Tibial nerve (tissue), 4 donors: ENCODE results near the gene IL1R1.

ENCODE experiments used
- EP300 ChIP-seq, 2 donors: sonication (generic); formaldehyde crosslinking; IDR thresholded peaks; one replicate each; pipeline ENCODE4 v1.6.1; 2017; ENCODE audit warnings: antibody characterized with exemption in 2 of 2, mild to moderate bottlenecking in 1 of 2
- POLR2A ChIP-seq, 2 donors: fragments of 450-650 bp; IDR thresholded peaks; one replicate each; pipeline ENCODE4 v1.6.1; 2017; ENCODE audit warnings: antibody characterized with exemption in 2 of 2, mild to moderate bottlenecking in 2 of 2, moderate library complexity in 2 of 2
- TF ChIP-seq, protein P1 (sequence below), 5 experiments: fragments of 200-600 bp in 3 of 5; fragments of 450-650 bp in 2 of 5; sonication (generic) in 3 of 5; IDR thresholded peaks; one replicate each; pipeline ENCODE4 v1.5.1; 2016 to 2019; ENCODE audit warnings: antibody characterized with exemption in 5 of 5, mild to moderate bottlenecking in 3 of 5, moderate library complexity in 2 of 5

DNA sequence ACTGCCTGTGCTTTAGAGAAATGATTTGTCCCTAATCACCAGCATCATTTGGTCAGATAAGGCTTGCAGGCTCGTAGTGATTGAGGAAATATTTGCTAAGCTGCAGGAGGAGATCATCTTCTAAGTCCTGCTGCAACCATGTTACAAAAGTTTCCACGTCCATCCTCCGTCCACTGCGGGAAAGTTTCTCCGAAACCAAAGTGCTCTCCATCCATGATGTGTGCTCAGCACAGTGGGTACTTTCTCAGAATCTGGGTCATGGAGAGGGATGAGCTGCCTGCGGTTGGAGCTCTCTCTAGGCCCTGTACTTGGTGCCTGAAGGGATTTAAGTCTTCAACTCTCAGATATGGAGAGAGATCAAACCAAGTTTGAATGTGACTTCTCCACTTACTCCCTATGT lies 83.6 kb downstream of the IL1R1 start:
- TF ChIP-seq, protein P1, sequence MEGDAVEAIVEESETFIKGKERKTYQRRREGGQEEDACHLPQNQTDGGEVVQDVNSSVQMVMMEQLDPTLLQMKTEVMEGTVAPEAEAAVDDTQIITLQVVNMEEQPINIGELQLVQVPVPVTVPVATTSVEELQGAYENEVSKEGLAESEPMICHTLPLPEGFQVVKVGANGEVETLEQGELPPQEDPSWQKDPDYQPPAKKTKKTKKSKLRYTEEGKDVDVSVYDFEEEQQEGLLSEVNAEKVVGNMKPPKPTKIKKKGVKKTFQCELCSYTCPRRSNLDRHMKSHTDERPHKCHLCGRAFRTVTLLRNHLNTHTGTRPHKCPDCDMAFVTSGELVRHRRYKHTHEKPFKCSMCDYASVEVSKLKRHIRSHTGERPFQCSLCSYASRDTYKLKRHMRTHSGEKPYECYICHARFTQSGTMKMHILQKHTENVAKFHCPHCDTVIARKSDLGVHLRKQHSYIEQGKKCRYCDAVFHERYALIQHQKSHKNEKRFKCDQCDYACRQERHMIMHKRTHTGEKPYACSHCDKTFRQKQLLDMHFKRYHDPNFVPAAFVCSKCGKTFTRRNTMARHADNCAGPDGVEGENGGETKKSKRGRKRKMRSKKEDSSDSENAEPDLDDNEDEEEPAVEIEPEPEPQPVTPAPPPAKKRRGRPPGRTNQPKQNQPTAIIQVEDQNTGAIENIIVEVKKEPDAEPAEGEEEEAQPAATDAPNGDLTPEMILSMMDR (IDR thresholded peaks at IDR 0.05), result no peak
- TF ChIP-seq EP300 (IDR thresholded peaks at IDR 0.05), result no peak
- no peak for TF ChIP-seq POLR2A (IDR thresholded peaks at IDR 0.05)
